HCT116 (cell line): ENCODE data around the gene ATP1A4. TPM values are rescaled to one million over a fixed set of nuclear protein-coding genes. Genes with fewer than 3 reads are reported as not detected.

Experiments
- ATAC-seq: fragments of 200-7000 bp; cut with Tn5 transposase; 2 replicates; pipeline ENCODE4 v1.9.1; 2020; ENCODE audit warnings: mild to moderate bottlenecking, moderate library complexity
- BruUV-seq: library from RNA; stranded (reverse); fragments of 400-500 nt; replicated peaks from 2 replicates; lab custom pipeline; 2021; lab: Mats Ljungman, UMichigan
- CTCF ChIA-PET: fragments of 300-600 bp; sonication (Branson Sonifier 250); formaldehyde crosslinking; loops from one replicate; lab custom pipeline; 2021; ENCODE audit warnings: antibody characterized with exemption; lab: Charles Lee
- POLR2A ChIA-PET: fragments of 300-600, 350-600 bp; sonication (Branson Sonifier 250); formaldehyde crosslinking; loops from one replicate; lab custom pipeline; 2021; ENCODE audit warnings: antibody characterized with exemption; lab: Charles Lee
- RAD21 ChIA-PET, 2 experiments: fragments of 300-600 bp; sonication (Branson Sonifier 250); formaldehyde crosslinking; loops; one replicate each; lab custom pipeline; 2023; ENCODE audit warnings: low total read pairs in 2 of 2; ENCODE audit not compliant: uncharacterized antibody in 2 of 2, unreplicated experiment in 2 of 2, low non-redundant PET in 1 of 2; lab: Charles Lee
- DNase-seq: peaks from one replicate; pipeline ENCODE4 v3.0.0-alpha.2; 2010; ENCODE audit warnings: low read depth, low spot score
- H2AFZ ChIP-seq: fragments of 200-600 bp; shearing (Covaris generic), sonication (generic); 2 replicates; pipeline ENCODE4 v1.6.1; 2017; ENCODE audit warnings: low read depth, mixed run types, mixed read lengths, antibody characterized with exemption, low read length; ENCODE audit not compliant: poor library complexity, severe bottlenecking
- H3K27ac ChIP-seq: 2 replicates; pipeline ENCODE4 v1.5.1; 2012; ENCODE audit warnings: low read depth, low read length
- H3K27me3 ChIP-seq: fragments of 200-600 bp; sonication (generic); 2 replicates; pipeline ENCODE4 v1.6.1; 2016; ENCODE audit warnings: mixed run types, low read length, mixed read lengths; ENCODE audit not compliant: insufficient read depth
- H3K36me3 ChIP-seq, 2 experiments: fragments of 200-500 bp in 1 of 2; fragments of 200-600 bp in 1 of 2; sonication (Bioruptor generic) in 1 of 2; sonication (generic) in 1 of 2; 2 replicates each; pipeline versions ENCODE4 v1.5.1 to v1.6.1; 2014 to 2016; ENCODE audit warnings: low read length in 2 of 2, inconsistent platforms in 1 of 2, mixed read lengths in 1 of 2, mixed run types in 1 of 2; ENCODE audit not compliant: insufficient read depth in 2 of 2, control insufficient read depth in 1 of 2
- H3K4me1 ChIP-seq, 2 experiments: fragments of 200-600 bp in 1 of 2; sonication (generic) in 1 of 2; 2 replicates each; pipeline versions ENCODE4 v1.5.1 to v1.6.1; 2012 to 2017; ENCODE audit warnings: low read length in 2 of 2, inconsistent platforms in 1 of 2, mild to moderate bottlenecking in 1 of 2, mixed read lengths in 1 of 2, mixed run types in 1 of 2, moderate library complexity in 1 of 2; ENCODE audit not compliant: insufficient read depth in 2 of 2, control insufficient read depth in 1 of 2
- H3K4me2 ChIP-seq: fragments of 200-600 bp; sonication (generic); 2 replicates; pipeline ENCODE4 v1.6.1; 2017; ENCODE audit warnings: mixed run types, low read length, mixed read lengths
- H3K4me3 ChIP-seq, 2 experiments: fragments of 200-600 bp in 1 of 2; sonication (generic) in 1 of 2; replicated peaks in 1 of 2; 2 replicates each; pipeline ENCODE4 v1.5.1; 2011 to 2016; ENCODE audit warnings: low read length in 2 of 2, control low read depth in 1 of 2, low read depth in 1 of 2, mild to moderate bottlenecking in 1 of 2, mixed read lengths in 1 of 2, mixed run types in 1 of 2
- H3K79me2 ChIP-seq: fragments of 200-600 bp; sonication (generic); 2 replicates; pipeline ENCODE4 v1.6.1; 2017; ENCODE audit warnings: mild to moderate bottlenecking, mixed run types, low read length, moderate library complexity, mixed read lengths; ENCODE audit not compliant: insufficient read depth
- H3K9ac ChIP-seq: fragments of 200-600 bp; sonication (generic); 2 replicates; pipeline ENCODE4 v1.6.1; 2016; ENCODE audit warnings: low read length, mixed read lengths
- H3K9me2 ChIP-seq: fragments of 200-600 bp; sonication (generic), shearing (Covaris generic); 2 replicates; pipeline ENCODE4 v1.6.1; 2017; ENCODE audit warnings: mixed run types, mild to moderate bottlenecking, moderate library complexity; ENCODE audit not compliant: insufficient read depth
- H3K9me3 ChIP-seq, 2 experiments: fragments of 200-500 bp in 1 of 2; fragments of 200-600 bp in 1 of 2; sonication (Bioruptor generic) in 1 of 2; sonication (generic) in 1 of 2; 2 replicates each; pipeline ENCODE4 v1.6.1; 2014 to 2017; ENCODE audit warnings: low read length in 2 of 2, mixed read lengths in 2 of 2, inconsistent platforms in 1 of 2, low read depth in 1 of 2, mild to moderate bottlenecking in 1 of 2, mixed run types in 1 of 2, moderate library complexity in 1 of 2; ENCODE audit not compliant: control insufficient read depth in 1 of 2, insufficient read depth in 1 of 2
- H4K20me1 ChIP-seq: fragments of 200-600 bp; sonication (generic), shearing (Covaris generic); 2 replicates; pipeline ENCODE4 v1.6.1; 2017; ENCODE audit warnings: mixed run types, mild to moderate bottlenecking, moderate library complexity; ENCODE audit not compliant: insufficient read depth
- ATF3 ChIP-seq: IDR thresholded peaks from 2 replicates; pipeline ENCODE4 v1.6.1; 2012
- EGR1 ChIP-seq: IDR thresholded peaks from 2 replicates; pipeline ENCODE4 v1.6.1; 2012; ENCODE audit warnings: low read depth
- EZH2 ChIP-seq: fragments of 200-600 bp; sonication (generic); IDR thresholded peaks from 2 replicates; pipeline ENCODE4 v1.6.1; 2017; ENCODE audit warnings: antibody characterized with exemption, mixed run types
- EZH2phosphoT487 ChIP-seq: fragments of 200-600 bp; IDR thresholded peaks from 2 replicates; pipeline ENCODE4 v1.6.1; 2018; ENCODE audit warnings: antibody characterized with exemption, borderline replicate concordance
- FOSL1 ChIP-seq: IDR thresholded peaks from 2 replicates; pipeline ENCODE4 v1.6.1; 2012; ENCODE audit warnings: low read depth
- JUND ChIP-seq: IDR thresholded peaks from 2 replicates; pipeline ENCODE4 v1.6.1; 2012
- POLR2A ChIP-seq: IDR thresholded peaks from 2 replicates; pipeline ENCODE4 v1.7.0; 2011; ENCODE audit warnings: borderline replicate concordance; ENCODE audit not compliant: insufficient read depth, insufficient read length; ENCODE audit errors: extremely low read depth
- RAD21 ChIP-seq: IDR thresholded peaks from 2 replicates; pipeline ENCODE4 v1.6.1; 2012; ENCODE audit warnings: low read depth, mild to moderate bottlenecking
- REST ChIP-seq: IDR thresholded peaks from 2 replicates; pipeline ENCODE4 v1.6.1; 2012; ENCODE audit warnings: low read depth
- SIN3A ChIP-seq: IDR thresholded peaks from 2 replicates; pipeline ENCODE4 v1.6.1; 2012; ENCODE audit warnings: low read depth
- SP1 ChIP-seq: IDR thresholded peaks from 2 replicates; pipeline ENCODE4 v1.6.1; 2012; ENCODE audit warnings: low read depth
- SRF ChIP-seq: IDR thresholded peaks from 2 replicates; pipeline ENCODE4 v1.6.1; 2012; ENCODE audit warnings: low read depth
- TCF7L2 ChIP-seq: IDR thresholded peaks from 2 replicates; pipeline ENCODE4 v1.7.0; 2011; ENCODE audit warnings: borderline replicate concordance, inconsistent platforms; ENCODE audit not compliant: insufficient read depth, insufficient read length; ENCODE audit errors: extremely low read depth
- YY1 ChIP-seq: IDR thresholded peaks from 2 replicates; pipeline ENCODE4 v1.6.1; 2011; ENCODE audit warnings: low read length, low read depth, moderate library complexity, mild to moderate bottlenecking; ENCODE audit not compliant: insufficient replicate concordance; ENCODE audit errors: extremely low read depth
- ZFX ChIP-seq: fragments of 450-650 bp; IDR thresholded peaks from 2 replicates; pipeline ENCODE4 v1.6.1; 2017
- ZNF274 ChIP-seq: fragments of 200-500 bp; sonication (Bioruptor generic); IDR thresholded peaks from 2 replicates; pipeline ENCODE4 v1.6.1; 2014; ENCODE audit warnings: mild to moderate bottlenecking, low read depth, low read length, inconsistent platforms
- intact Hi-C: fragments of 100-400 bp; cut with micrococcal nuclease; formaldehyde crosslinking; loops from 2 replicates; pipeline ENCODE4 v1.10.0; 2022
- total RNA-seq: library from RNA; stranded (reverse); gene quantifications from one replicate; pipeline ENCODE4 v1.2.1, GENCODE V29; 2021; ENCODE audit not compliant: unreplicated experiment
- TF ChIP-seq, protein P1 (sequence below), 3 experiments: fragments of 200-600 bp in 1 of 3; sonication (generic) in 1 of 3; IDR thresholded peaks in 2 of 3; conservative IDR thresholded peaks in 1 of 3; 2 replicates each; pipeline ENCODE4 v1.5.1; 2012 to 2017; ENCODE audit warnings: low read depth in 2 of 3, low read length in 2 of 3, antibody characterized with exemption in 1 of 3, borderline replicate concordance in 1 of 3, control low read depth in 1 of 3, mild to moderate bottlenecking in 1 of 3, mixed read lengths in 1 of 3, mixed run types in 1 of 3, moderate library complexity in 1 of 3; ENCODE audit not compliant: insufficient read depth in 1 of 3
- TF ChIP-seq, protein P2 (sequence below): IDR thresholded peaks from 2 replicates; pipeline ENCODE4 v1.6.1; 2011; ENCODE audit warnings: mild to moderate bottlenecking, low read length, moderate library complexity; ENCODE audit not compliant: insufficient replicate concordance; ENCODE audit errors: extremely low read depth

The ATP1A4 gene
- total RNA-seq, 1 experiment from 2014 or later, result not detected

GRCh38 chr1:160133990-160134770 lies 17.2 kb upstream of the ATP1A4 start:
- BruUV-seq, result no TSS peak
- no peaks in the 10 kb centered on the region for H3K27me3 ChIP-seq
- H3K9me2 ChIP-seq, result no peaks in the 10 kb centered on the region
- H3K27ac ChIP-seq, result no peak overlapping the region
- no peak overlapping the region for H2AFZ ChIP-seq
- TF ChIP-seq RAD21 (no peak), REST (no peak), ZNF274 (no peak), SP1 (no peak), YY1 (no peak), SIN3A (no peak), ZFX (no peak), FOSL1 (no peak), EZH2 (no peak), TCF7L2 (no peak), POLR2A (no peak), ATF3 (no peak), SRF (no peak), EGR1 (no peak), EZH2phosphoT487 (no peak), JUND (no peak)
- TF ChIP-seq, protein P1, sequence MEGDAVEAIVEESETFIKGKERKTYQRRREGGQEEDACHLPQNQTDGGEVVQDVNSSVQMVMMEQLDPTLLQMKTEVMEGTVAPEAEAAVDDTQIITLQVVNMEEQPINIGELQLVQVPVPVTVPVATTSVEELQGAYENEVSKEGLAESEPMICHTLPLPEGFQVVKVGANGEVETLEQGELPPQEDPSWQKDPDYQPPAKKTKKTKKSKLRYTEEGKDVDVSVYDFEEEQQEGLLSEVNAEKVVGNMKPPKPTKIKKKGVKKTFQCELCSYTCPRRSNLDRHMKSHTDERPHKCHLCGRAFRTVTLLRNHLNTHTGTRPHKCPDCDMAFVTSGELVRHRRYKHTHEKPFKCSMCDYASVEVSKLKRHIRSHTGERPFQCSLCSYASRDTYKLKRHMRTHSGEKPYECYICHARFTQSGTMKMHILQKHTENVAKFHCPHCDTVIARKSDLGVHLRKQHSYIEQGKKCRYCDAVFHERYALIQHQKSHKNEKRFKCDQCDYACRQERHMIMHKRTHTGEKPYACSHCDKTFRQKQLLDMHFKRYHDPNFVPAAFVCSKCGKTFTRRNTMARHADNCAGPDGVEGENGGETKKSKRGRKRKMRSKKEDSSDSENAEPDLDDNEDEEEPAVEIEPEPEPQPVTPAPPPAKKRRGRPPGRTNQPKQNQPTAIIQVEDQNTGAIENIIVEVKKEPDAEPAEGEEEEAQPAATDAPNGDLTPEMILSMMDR (IDR thresholded peaks at IDR 0.05 in 2 of 3, conservative IDR thresholded peaks at IDR 0.05 in 1 of 3; ENCODE audit: borderline replicate concordance in 1 of 3, insufficient read depth in 1 of 3, low read depth in 2 of 3, low read length in 2 of 3), result no peak
- TF ChIP-seq, protein P2, sequence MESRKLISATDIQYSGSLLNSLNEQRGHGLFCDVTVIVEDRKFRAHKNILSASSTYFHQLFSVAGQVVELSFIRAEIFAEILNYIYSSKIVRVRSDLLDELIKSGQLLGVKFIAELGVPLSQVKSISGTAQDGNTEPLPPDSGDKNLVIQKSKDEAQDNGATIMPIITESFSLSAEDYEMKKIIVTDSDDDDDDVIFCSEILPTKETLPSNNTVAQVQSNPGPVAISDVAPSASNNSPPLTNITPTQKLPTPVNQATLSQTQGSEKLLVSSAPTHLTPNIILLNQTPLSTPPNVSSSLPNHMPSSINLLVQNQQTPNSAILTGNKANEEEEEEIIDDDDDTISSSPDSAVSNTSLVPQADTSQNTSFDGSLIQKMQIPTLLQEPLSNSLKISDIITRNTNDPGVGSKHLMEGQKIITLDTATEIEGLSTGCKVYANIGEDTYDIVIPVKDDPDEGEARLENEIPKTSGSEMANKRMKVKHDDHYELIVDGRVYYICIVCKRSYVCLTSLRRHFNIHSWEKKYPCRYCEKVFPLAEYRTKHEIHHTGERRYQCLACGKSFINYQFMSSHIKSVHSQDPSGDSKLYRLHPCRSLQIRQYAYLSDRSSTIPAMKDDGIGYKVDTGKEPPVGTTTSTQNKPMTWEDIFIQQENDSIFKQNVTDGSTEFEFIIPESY, result no peak
- H3K79me2 ChIP-seq, result no peaks in the 10 kb centered on the region
- no peak overlapping the region for H3K4me3 ChIP-seq
- RAD21 ChIA-PET, result no interaction called here
- no peaks in the 10 kb centered on the region for H3K4me1 ChIP-seq
- CTCF ChIA-PET, result no interaction called here
- H3K9ac ChIP-seq, result no peak overlapping the region
- H4K20me1 ChIP-seq, result no peaks in the 10 kb centered on the region
- POLR2A ChIA-PET, result no interaction called here
- H3K9me3 ChIP-seq, result no peaks in the 10 kb centered on the region
- H3K36me3 ChIP-seq, result no peaks in the 10 kb centered on the region
- DNase-seq (no peak), ATAC-seq (no peak)
- no peak overlapping the region for H3K4me2 ChIP-seq
- intact Hi-C loops, result no loop called here
